ENCODE measurements around the gene AIFM2.

GRCh38 chr10:70078329-70078728 lies 54.3 kb downstream of the AIFM2 start:
- TF ChIP-seq SNAI2 (CRISPR knock-in tag; IDR thresholded peaks at IDR 0.05) (no peak), TOX (CRISPR knock-in tag; IDR thresholded peaks at IDR 0.05; ENCODE audit: borderline replicate concordance) (no peak), ZNF565 (CRISPR knock-in tag; conservative IDR thresholded peaks at IDR 0.05; ENCODE audit: low read depth) (no peak), RARB (CRISPR knock-in tag; IDR thresholded peaks at IDR 0.05) (no peak), ZNF8 (CRISPR knock-in tag; IDR thresholded peaks at IDR 0.05) (no peak), TSHZ2 (CRISPR knock-in tag; IDR thresholded peaks at IDR 0.05) (no peak), PATZ1 (CRISPR knock-in tag; IDR thresholded peaks at IDR 0.05; ENCODE audit: borderline replicate concordance) (no peak), OSR1 (CRISPR knock-in tag; IDR thresholded peaks at IDR 0.05) (no peak), ARNTL (CRISPR knock-in tag; IDR thresholded peaks at IDR 0.05; ENCODE audit: borderline replicate concordance, low read depth) (no peak), ISL1 (CRISPR knock-in tag; IDR thresholded peaks at IDR 0.05) (no peak), TCF4 (CRISPR knock-in tag; IDR thresholded peaks at IDR 0.05; ENCODE audit: borderline replicate concordance) (no peak), CREB5 (CRISPR knock-in tag; IDR thresholded peaks at IDR 0.05; ENCODE audit: low read depth) (no peak), PPARA (CRISPR knock-in tag; IDR thresholded peaks at IDR 0.05; ENCODE audit: borderline replicate concordance) (no peak)

All from SK-N-SH treated with all-trans-retinoic acid at 6 μM for 48 hours (cell line).